Activated gamma-delta T cell treated with anti-CD3 and anti-CD28 coated beads, Interleukin-2, amount 50 U/mL, for 16 hours (primary cell): ENCODE measurements around the gene ILF3.
"Not testable (repeated sequence)": the region's sequence is repeated elsewhere in the genome, so short reads cannot be mapped to it uniquely, and the experiment has no call there.

Source experiments
- DNase-seq: peaks from one replicate; pipeline ENCODE4 v3.0.0-alpha.2; 2020; ENCODE audit warnings: low read depth

Gene ILF3

GRCh38 chr19:10642473-10643171, 11.5 kb upstream of the ILF3 start:
- DNase-seq, result no peak

DNA sequence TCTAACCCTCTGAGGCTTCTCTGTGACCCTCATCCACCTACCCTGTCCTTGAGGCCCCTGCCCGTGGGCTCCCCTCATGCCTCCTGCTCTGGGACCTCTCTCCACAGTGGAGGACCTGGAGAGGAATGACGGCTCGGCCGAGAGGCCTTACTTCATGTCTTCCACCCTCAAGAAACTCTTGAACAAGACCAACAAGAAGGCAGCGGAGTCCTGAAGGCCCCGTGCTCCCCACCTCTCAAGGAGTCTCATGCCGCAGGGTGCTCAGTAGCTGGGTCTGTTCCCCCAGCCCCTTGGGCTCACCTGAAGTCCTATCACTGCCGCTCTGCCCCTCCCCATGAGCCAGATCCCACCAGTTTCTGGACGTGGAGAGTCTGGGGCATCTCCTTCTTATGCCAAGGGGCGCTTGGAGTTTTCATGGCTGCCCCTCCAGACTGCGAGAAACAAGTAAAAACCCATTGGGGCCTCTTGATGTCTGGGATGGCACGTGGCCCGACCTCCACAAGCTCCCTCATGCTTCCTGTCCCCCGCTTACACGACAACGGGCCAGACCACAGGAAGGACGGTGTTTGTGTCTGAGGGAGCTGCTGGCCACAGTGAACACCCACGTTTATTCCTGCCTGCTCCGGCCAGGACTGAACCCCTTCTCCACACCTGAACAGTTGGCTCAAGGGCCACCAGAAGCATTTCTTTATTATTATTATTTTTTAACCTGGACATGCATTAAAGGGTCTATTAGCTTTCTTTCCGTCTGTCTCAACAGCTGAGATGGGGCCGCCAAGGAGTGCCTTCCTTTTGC, 10.8 kb upstream of the ILF3 start:
- DNase-seq, result no peak

DNA sequence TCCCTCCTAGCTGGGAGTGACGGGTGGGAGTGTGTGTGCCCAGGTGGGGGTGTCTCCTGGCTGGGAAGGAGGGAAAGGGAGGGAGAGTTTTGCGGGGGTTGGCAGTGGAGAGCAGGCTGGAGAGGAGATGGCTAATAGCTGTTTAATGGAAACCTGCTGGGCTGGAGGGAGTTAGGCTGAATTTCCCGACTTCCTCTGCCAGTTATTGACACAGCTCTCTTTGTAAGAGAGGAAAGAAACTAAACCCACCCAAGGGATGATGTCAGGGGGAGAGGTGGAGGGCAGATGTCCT, 10.2 kb upstream of the ILF3 start:
- no peak for DNase-seq

GRCh38 chr19:10644260-10645007, 9.7 kb upstream of the ILF3 start:
- DNase-seq, result peak; percentile 80

DNA sequence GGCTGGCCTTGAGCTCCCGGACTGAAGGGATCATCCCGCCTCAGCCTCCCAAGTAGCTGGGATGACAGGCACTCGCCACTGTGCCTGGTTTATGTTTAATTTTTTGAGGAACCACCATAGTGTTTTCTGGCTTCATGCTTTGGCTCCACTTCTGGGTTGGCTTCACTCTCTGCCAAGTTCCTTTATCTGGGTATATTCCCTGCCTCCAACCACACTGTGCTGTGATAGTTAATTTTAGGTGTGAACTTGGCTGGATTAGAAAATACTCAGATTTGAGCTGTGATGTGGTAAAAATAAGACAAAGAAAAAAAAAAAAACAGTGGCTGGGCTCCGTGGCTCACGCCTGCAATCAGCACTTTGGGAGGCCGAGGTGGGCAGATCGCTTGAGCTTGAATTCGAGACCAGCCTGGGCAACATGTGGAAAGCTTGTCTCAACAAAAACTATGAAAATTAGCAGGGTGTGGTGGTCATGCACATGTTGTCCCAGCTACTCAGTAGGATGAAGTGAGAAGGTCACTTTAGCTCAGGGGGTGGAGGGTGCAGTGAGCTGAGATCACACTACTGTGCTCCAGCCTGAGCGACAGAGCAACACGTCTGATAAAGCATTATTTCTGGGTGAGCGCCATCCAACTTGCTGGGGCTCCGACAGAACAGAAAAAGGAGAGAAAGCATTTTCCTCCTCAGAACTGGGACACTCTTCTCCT, 7.5 kb upstream of the ILF3 start:
- no peak for DNase-seq

GRCh38 chr19:10648360-10648759, 5.8 kb upstream of the ILF3 start:
- DNase-seq, result no peak

DNA sequence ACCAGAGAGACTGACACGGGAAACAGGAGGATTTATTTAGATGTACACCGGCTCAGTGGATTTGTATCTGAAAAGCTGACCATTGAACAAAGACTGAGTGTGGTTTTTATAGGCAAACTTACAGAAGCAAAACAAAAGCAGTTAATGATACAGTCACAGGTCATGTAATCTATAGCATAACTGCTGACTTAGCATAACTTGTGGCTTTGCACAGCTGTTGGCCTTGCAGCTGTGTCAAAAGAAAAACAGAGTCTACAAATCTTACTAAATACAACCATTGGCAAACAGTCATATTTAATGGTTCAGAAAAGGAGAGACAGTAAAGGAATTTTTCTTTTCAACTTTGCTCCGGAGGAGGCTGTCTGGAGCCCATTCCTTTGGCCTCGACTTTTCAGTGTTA, 2.3 kb upstream of the ILF3 start:
- DNase-seq, result no peak

DNA sequence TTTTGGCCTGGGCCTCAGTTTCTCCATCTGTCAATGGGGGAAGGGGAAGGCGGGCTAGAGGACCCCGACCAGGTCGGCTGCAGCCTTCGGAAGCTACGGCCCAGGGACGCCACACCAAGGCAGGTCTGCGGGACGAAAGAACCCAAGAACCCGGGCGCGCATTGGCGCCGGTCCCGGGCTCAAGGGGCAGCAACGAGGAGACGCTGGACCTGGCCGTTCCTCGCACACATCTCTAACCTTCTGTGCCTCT, 739 bp upstream of the ILF3 start:
- DNase-seq, result no peak

GRCh38 chr19:10654610-10655456, 687 bp downstream of the ILF3 start:
- peak; percentile 49 for DNase-seq

GRCh38 chr19:10655457-10656312, 1.5 kb downstream of the ILF3 start:
- DNase-seq, result no peak

DNA sequence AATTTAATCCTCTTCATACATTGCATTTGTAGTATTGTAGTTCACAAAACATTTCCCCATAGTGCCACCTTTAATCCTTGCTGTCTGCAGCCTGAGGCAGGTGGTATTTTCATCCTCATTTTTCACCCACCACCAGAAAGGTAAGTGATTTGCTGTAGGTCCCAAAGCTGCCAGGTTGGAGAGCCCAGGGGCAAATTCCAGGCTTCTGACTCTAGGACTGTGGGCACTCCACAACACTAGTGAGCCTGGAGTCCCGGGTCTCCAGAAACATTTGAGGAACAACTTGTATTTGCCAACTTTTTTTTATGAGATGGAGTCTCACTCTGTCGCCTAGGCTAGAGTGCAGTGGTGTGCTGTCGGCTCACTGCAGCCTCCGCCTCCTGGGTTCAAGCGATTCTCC, 6.2 kb downstream of the ILF3 start:
- no peak for DNase-seq

- DNase-seq, result no peak
Measured at GRCh38 chr19:10661946-10662345, 7.8 kb downstream of the ILF3 start.

- DNase-seq, result no peak
Measured at GRCh38 chr19:10662384-10663251, 8.5 kb downstream of the ILF3 start.

DNA sequence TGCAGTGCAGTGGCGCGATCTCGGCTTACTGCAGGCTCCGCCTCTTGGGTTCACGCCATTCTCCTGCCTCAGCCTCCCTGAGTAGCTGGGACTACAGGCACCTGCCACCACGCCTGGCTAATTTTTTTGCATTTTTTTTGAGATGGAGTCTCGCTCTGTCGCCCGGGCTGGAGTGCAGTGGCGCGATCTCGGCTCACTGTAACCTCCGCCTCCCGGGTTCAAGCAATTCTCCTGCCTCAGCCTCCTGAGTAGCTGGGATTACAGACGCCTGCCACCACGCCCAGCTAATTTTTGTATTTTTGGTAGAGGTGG, 9.1 kb downstream of the ILF3 start:
- DNase-seq, result not testable (repeated sequence)

GRCh38 chr19:10667867-10668266, 13.7 kb downstream of the ILF3 start:
- DNase-seq, result no peak

- DNase-seq, result no peak
Measured at GRCh38 chr19:10669246-10669645, 15.1 kb downstream of the ILF3 start.

DNA sequence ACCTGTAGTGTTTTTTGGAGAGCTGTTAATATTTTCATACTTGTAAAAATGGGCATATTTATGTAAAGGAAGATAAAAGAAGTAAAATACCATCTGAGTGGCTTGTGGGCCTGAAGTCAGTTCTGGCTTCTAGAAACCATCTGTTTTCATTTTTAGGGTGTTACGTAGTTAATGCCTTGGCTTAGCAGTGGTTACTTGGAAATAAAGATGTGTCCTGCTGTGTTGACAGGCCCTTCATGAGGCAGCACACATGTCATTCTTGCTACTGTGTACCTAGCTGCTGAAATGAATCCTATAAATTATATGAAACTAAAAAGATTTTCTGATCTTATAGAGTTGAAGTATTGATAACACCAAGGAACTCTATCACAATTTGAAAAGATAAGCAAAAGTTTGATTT, 16.0 kb downstream of the ILF3 start:
- no peak for DNase-seq

GRCh38 chr19:10670876-10671804, 17.0 kb downstream of the ILF3 start:
- no peak for DNase-seq

DNA sequence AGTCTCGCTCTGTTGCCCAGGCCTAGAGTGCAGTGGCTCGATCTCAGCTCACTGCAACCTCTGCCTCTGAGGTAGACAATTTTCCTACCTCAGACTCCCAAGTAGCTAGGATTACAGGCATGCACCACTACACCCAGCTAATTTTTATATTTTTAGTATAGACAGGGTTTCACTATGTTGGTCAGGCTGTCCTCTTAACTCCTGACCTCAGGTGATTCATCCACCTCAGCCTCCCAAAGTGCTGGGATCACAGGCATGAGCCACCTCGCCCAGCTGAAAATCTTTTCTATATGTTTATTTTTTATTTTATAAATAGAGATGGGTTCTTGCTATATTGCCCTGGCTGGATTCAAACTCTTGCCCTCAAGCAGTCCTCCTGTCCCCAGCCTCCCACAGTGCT, 17.8 kb downstream of the ILF3 start:
- not testable (repeated sequence) for DNase-seq
